Suppressor macrophage (primary cell): ENCODE data around the gene KRTAP12-1.
"Not testable (repeated sequence)": the region's sequence is repeated elsewhere in the genome, so short reads cannot be mapped to it uniquely, and the experiment has no call there.

Source experiments
- DNase-seq, 4 experiments: peaks; one replicate each; pipeline ENCODE4 v3.0.0-alpha.2; 2020 to 2022

Gene KRTAP12-1

GRCh38 chr21:44667612-44668011 is 14.4 kb downstream of the KRTAP12-1 start:
- no peak for DNase-seq

- no peak for DNase-seq
These were observed 15.3 kb downstream of the KRTAP12-1 start, which contains the start of gene KRTAP12-2 for GRCh38 chr21:44666401-44667320. TSS of gene KRTAP12-2 (minus strand) at chr21:44666927. CDS start at chr21:44666886, 41 bp downstream.

GRCh38 chr21:44664691-44665090 is 17.3 kb downstream of the KRTAP12-1 start:
- no peak for DNase-seq

GRCh38 chr21:44661567-44661966 is 20.4 kb downstream of the KRTAP12-1 start:
- not testable (repeated sequence) for DNase-seq

GRCh38 chr21:44658913-44659595 is 22.9 kb downstream of the KRTAP12-1 start:
- DNase-seq: peak in 1 of 4 experiments; percentile 0

- DNase-seq: no peak
These were observed 23.4 kb downstream of the KRTAP12-1 start for GRCh38 chr21:44658541-44658910.

- no peak for DNase-seq
These were observed 24.1 kb downstream of the KRTAP12-1 start, which contains the start of gene KRTAP12-3 for GRCh38 chr21:44657635-44658540. TSS of gene KRTAP12-3 (plus strand) at chr21:44657932. CDS start at chr21:44657980, 48 bp downstream.

- no peak for DNase-seq
These were observed 25.1 kb downstream of the KRTAP12-1 start for GRCh38 chr21:44656868-44657267.

- DNase-seq: no peak
These were observed 27.3 kb downstream of the KRTAP12-1 start, which contains the start of gene KRTAP12-4 for GRCh38 chr21:44654576-44655175. TSS of gene KRTAP12-4 (minus strand) at chr21:44654659. CDS start at chr21:44654614, 45 bp downstream.

- DNase-seq: no peak
These were observed 28.0 kb downstream of the KRTAP12-1 start for GRCh38 chr21:44653656-44654575.

- no peak for DNase-seq
These were observed 28.8 kb downstream of the KRTAP12-1 start for GRCh38 chr21:44653123-44653522.

- DNase-seq: no peak
These were observed 30.8 kb downstream of the KRTAP12-1 start for GRCh38 chr21:44650973-44651675.

- DNase-seq: no peak
These were observed 31.5 kb downstream of the KRTAP12-1 start for GRCh38 chr21:44650265-44650972.

GRCh38 chr21:44649521-44650100 is 32.4 kb downstream of the KRTAP12-1 start:
- DNase-seq: no peak

GRCh38 chr21:44648557-44649311 is 33.2 kb downstream of the KRTAP12-1 start:
- no peak for DNase-seq

- DNase-seq: no peak
These were observed 34.8 kb downstream of the KRTAP12-1 start for GRCh38 chr21:44647222-44647552.

- not testable (repeated sequence) for DNase-seq
These were observed 35.4 kb downstream of the KRTAP12-1 start, which contains the start of gene KRTAP10-11 for GRCh38 chr21:44646366-44647221. TSS of gene KRTAP10-11 (plus strand) at chr21:44646414. CDS start at chr21:44646459, 45 bp downstream.
